Fibroblast of skin of back (primary cell): ENCODE results near the gene SIRPB2.

ENCODE experiments used
- DNase-seq: peaks from one replicate; pipeline ENCODE4 v3.0.0-alpha.2; 2013

Gene SIRPB2

GRCh38 chr20:1471242-1471641, 20.0 kb downstream of the SIRPB2 start:
- DNase-seq: no peak

GRCh38 chr20:1469925-1470571, 21.2 kb downstream of the SIRPB2 start:
- DNase-seq: peak; percentile 99

GRCh38 chr20:1469306-1469905, 21.8 kb downstream of the SIRPB2 start:
- no peak for DNase-seq

GRCh38 chr20:1468117-1468624, 23.0 kb downstream of the SIRPB2 start:
- DNase-seq: no peak

- DNase-seq: no peak
Observed at GRCh38 chr20:1467355-1468116, 23.7 kb downstream of the SIRPB2 start.

- no peak for DNase-seq
Observed at GRCh38 chr20:1467082-1467354, 24.2 kb downstream of the SIRPB2 start.

- DNase-seq: peak; percentile 90
Observed at GRCh38 chr20:1466211-1467081, 24.8 kb downstream of the SIRPB2 start, which contains the start of gene NSFL1C. TSS of gene NSFL1C (minus strand) at chr20:1466849. CDS start at chr20:1466824, 25 bp downstream.

GRCh38 chr20:1465470-1466210, 25.6 kb downstream of the SIRPB2 start:
- DNase-seq: no peak

- DNase-seq: no peak
Observed at GRCh38 chr20:1463971-1464570, 27.1 kb downstream of the SIRPB2 start.

- no peak for DNase-seq
Observed at GRCh38 chr20:1462834-1463233, 28.4 kb downstream of the SIRPB2 start.

GRCh38 chr20:1462001-1462400, 29.2 kb downstream of the SIRPB2 start:
- no peak for DNase-seq

- DNase-seq: no peak
Observed at GRCh38 chr20:1460275-1460674, 30.9 kb downstream of the SIRPB2 start.

- no peak for DNase-seq
Observed at GRCh38 chr20:1457992-1458391, 33.2 kb downstream of the SIRPB2 start.

- peak; percentile 64 for DNase-seq
Observed at GRCh38 chr20:1456300-1456699, 34.9 kb downstream of the SIRPB2 start.

- no peak for DNase-seq
Observed at GRCh38 chr20:1450926-1451491, 40.2 kb downstream of the SIRPB2 start.

GRCh38 chr20:1449370-1449769, 41.9 kb downstream of the SIRPB2 start:
- no peak for DNase-seq

- no peak for DNase-seq
Observed at GRCh38 chr20:1448081-1448620, 43.1 kb downstream of the SIRPB2 start.

- DNase-seq: no peak
Observed at GRCh38 chr20:1446536-1446935, 44.7 kb downstream of the SIRPB2 start.

- no peak for DNase-seq
Observed at GRCh38 chr20:1443085-1443484, 48.1 kb downstream of the SIRPB2 start.

- DNase-seq: no peak
Observed at GRCh38 chr20:1442304-1442703, 48.9 kb downstream of the SIRPB2 start.

- DNase-seq: no peak
Observed at GRCh38 chr20:1441133-1441532, 50.1 kb downstream of the SIRPB2 start.
